Measurements from ENCODE around the gene ELMO2. TPM values are rescaled to one million over a fixed set of nuclear protein-coding genes. Genes with fewer than 3 reads are reported as not detected.

The ELMO2 gene
- total RNA-seq, 1 donor from 2014 or later, result 77.5 TPM

DNA sequence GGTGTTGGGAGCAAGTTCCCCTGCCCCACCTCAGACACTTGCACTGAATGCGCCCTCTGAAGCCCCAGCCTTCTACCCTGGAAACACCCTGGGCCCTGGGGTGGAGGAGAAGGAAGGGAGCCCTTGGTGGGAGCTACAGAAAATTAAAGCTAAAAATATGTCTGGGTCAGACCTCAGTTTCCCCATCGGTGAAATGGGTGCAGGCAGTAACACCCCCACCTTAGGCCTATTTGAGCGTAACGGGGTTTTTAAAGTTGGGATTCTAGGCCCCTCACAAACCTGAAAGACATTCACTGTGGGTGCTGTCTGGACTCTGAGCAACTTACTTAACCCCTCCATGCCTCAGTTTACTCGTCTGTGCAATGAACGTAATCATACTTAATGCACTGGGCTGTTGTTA, 78.9 kb downstream of the ELMO2 start:
- DNase-seq (ENCODE audit: low spot score in 2 of 2), result no peak
- intact Hi-C loops (cut with DNase I), result no loop called here
- Histone ChIP-seq H3K4me3 (no peak overlapping the region), H3K36me3 (no peaks in the 10 kb centered on the region), H3K4me1 (no peaks in the 10 kb centered on the region), H3K9me3 (no peaks in the 10 kb centered on the region), H3K27ac (no peak overlapping the region), H3K27me3 (peaks cover 10% of the 10 kb centered on the region)
- TF ChIP-seq, protein P1, sequence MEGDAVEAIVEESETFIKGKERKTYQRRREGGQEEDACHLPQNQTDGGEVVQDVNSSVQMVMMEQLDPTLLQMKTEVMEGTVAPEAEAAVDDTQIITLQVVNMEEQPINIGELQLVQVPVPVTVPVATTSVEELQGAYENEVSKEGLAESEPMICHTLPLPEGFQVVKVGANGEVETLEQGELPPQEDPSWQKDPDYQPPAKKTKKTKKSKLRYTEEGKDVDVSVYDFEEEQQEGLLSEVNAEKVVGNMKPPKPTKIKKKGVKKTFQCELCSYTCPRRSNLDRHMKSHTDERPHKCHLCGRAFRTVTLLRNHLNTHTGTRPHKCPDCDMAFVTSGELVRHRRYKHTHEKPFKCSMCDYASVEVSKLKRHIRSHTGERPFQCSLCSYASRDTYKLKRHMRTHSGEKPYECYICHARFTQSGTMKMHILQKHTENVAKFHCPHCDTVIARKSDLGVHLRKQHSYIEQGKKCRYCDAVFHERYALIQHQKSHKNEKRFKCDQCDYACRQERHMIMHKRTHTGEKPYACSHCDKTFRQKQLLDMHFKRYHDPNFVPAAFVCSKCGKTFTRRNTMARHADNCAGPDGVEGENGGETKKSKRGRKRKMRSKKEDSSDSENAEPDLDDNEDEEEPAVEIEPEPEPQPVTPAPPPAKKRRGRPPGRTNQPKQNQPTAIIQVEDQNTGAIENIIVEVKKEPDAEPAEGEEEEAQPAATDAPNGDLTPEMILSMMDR (IDR thresholded peaks at IDR 0.05), result no peak

- H3K4me3 ChIP-seq, result no peak overlapping the region
- no peaks in the 10 kb centered on the region for H3K4me1 ChIP-seq
- DNase-seq (ENCODE audit: low spot score in 2 of 2), result no peak
- no peak overlapping the region for H3K27ac ChIP-seq
- peaks cover 9% of the 10 kb centered on the region for H3K27me3 ChIP-seq
- H3K36me3 ChIP-seq, result no peaks in the 10 kb centered on the region
- intact Hi-C loops (cut with DNase I), result no loop called here
- TF ChIP-seq, protein P1 (IDR thresholded peaks at IDR 0.05), result no peak
- no peaks in the 10 kb centered on the region for H3K9me3 ChIP-seq
Observed at GRCh38 chr20:46325789-46326188, 80.6 kb downstream of the ELMO2 start.

- H3K27ac ChIP-seq, result no peak overlapping the region
- H3K36me3 ChIP-seq, result no peaks in the 10 kb centered on the region
- no peaks in the 10 kb centered on the region for H3K9me3 ChIP-seq
- peaks cover 3% of the 10 kb centered on the region for H3K27me3 ChIP-seq
- intact Hi-C loops (cut with DNase I), result no loop called here
- DNase-seq (ENCODE audit: low spot score in 2 of 2), result no peak
- H3K4me3 ChIP-seq, result no peak overlapping the region
- no peaks in the 10 kb centered on the region for H3K4me1 ChIP-seq
- TF ChIP-seq, protein P1 (IDR thresholded peaks at IDR 0.05), result peak in 1 of 3 experiments; percentile 25
Observed at GRCh38 chr20:46324960-46325703, 81.3 kb downstream of the ELMO2 start.

- H3K9me3 ChIP-seq, result no peaks in the 10 kb centered on the region
- intact Hi-C loops (cut with DNase I), result no loop called here
- no peaks in the 10 kb centered on the region for H3K27me3 ChIP-seq
- H3K4me1 ChIP-seq, result no peaks in the 10 kb centered on the region
- H3K36me3 ChIP-seq, result no peaks in the 10 kb centered on the region
- TF ChIP-seq, protein P1 (IDR thresholded peaks at IDR 0.05), result no peak
- H3K27ac ChIP-seq, result no peak overlapping the region
- H3K4me3 ChIP-seq, result no peak overlapping the region
- no peak for DNase-seq (ENCODE audit: low spot score in 2 of 2)
Observed at GRCh38 chr20:46324379-46324778, 82.0 kb downstream of the ELMO2 start.

DNA sequence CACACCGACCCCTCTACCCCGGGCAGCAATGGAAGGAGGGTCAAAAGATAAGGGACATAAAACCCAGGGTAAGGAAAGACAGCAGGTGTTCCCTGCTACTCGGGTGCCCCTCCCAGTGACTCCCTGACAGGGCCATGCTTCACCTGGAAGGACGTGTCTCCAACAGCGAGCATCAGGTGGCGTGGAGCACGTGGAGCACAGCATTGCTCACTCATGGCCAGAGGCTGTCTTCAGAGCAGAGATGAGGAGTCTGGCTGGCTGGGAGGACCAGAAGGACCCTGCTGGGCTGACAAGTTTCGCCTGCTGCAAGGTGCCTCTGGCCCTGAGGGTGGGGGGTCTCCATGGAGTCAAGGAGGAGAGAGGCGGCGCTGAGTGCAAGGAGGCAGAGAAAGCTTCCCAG, 82.9 kb downstream of the ELMO2 start:
- no peaks in the 10 kb centered on the region for H3K9me3 ChIP-seq
- H3K36me3 ChIP-seq, result no peaks in the 10 kb centered on the region
- intact Hi-C loops (cut with DNase I), result no loop called here
- no peak overlapping the region for H3K27ac ChIP-seq
- TF ChIP-seq, protein P1 (IDR thresholded peaks at IDR 0.05), result no peak
- H3K27me3 ChIP-seq, result no peaks in the 10 kb centered on the region
- DNase-seq (ENCODE audit: low spot score in 2 of 2), result no peak
- no peak overlapping the region for H3K4me3 ChIP-seq
- no peaks in the 10 kb centered on the region for H3K4me1 ChIP-seq
